K562 (cell line): ENCODE measurements around the gene MERTK. TPM values are rescaled to one million over a fixed set of nuclear protein-coding genes. Genes with fewer than 3 reads are reported as not detected.
A peak's percentile ranks its signal among the peaks of the same experiment; 100 is the strongest.

Source experiments
- ATF3 ChIP-seq, 2 experiments: fragments of 450-650 bp in 1 of 2; sonication (generic) in 1 of 2; formaldehyde crosslinking in 1 of 2; IDR thresholded peaks in 1 of 2; conservative IDR thresholded peaks in 1 of 2; 2 replicates each; pipeline versions ENCODE4 v1.6.1 to v1.8.1; 2016 to 2023; ENCODE audit warnings: mild to moderate bottlenecking in 2 of 2, moderate library complexity in 2 of 2, inconsistent platforms in 1 of 2, missing genetic modification reagents in 1 of 2
- BCL6 ChIP-seq: fragments of 250-450 bp; sonication (Bioruptor Pico); IDR thresholded peaks from 2 replicates; pipeline ENCODE4 v1.4.0; 2020
- DNMT1 ChIP-seq: fragments of 450-650 bp; IDR thresholded peaks from 2 replicates; pipeline ENCODE4 v1.6.1; 2016; ENCODE audit warnings: antibody characterized with exemption, mild to moderate bottlenecking
- DPF2 ChIP-seq: fragments of 450-650 bp; IDR thresholded peaks from 2 replicates; pipeline ENCODE4 v1.6.1; 2016
- ELF4 ChIP-seq: fragments of 450-650 bp; formaldehyde crosslinking; IDR thresholded peaks from 2 replicates; pipeline ENCODE4 v1.4.0; 2022; ENCODE audit warnings: missing genetic modification characterization
- FOXA1 ChIP-seq: fragments of 450-650 bp; IDR thresholded peaks from 2 replicates; pipeline ENCODE4 v1.6.1; 2016; ENCODE audit warnings: mild to moderate bottlenecking, borderline replicate concordance
- GTF2A2 ChIP-seq: IDR thresholded peaks from 2 replicates; pipeline ENCODE4 v1.6.1; 2016; ENCODE audit warnings: mild to moderate bottlenecking, missing genetic modification characterization, missing compliant biosample characterization
- HOXB6 ChIP-seq: fragments of 250-450 bp; sonication (Bioruptor Pico); IDR thresholded peaks from 2 replicates; pipeline ENCODE4 v1.5.1; 2022; ENCODE audit warnings: mild to moderate bottlenecking, borderline replicate concordance
- ILK ChIP-seq: fragments of 450-650 bp; IDR thresholded peaks from 2 replicates; pipeline ENCODE4 v1.6.1; 2016; ENCODE audit warnings: missing genetic modification characterization, low read depth, mild to moderate bottlenecking, missing compliant biosample characterization, moderate library complexity, borderline replicate concordance
- MEIS2 ChIP-seq: fragments of 450-650 bp; IDR thresholded peaks from 2 replicates; pipeline ENCODE4 v1.6.1; 2014; ENCODE audit warnings: mild to moderate bottlenecking; ENCODE audit not compliant: partially characterized antibody
- MTF1 ChIP-seq: fragments of 250-450 bp; sonication (Bioruptor Pico); IDR thresholded peaks from 2 replicates; pipeline ENCODE4 v1.9.0; 2021; ENCODE audit warnings: moderate library complexity, mild to moderate bottlenecking, inconsistent platforms, borderline replicate concordance
- NFE2 ChIP-seq: IDR thresholded peaks from 2 replicates; pipeline ENCODE4 v1.6.1; 2014; ENCODE audit warnings: antibody characterized with exemption, low read depth
- NFXL1 ChIP-seq: fragments of 450-650 bp; formaldehyde crosslinking; IDR thresholded peaks from 2 replicates; pipeline ENCODE4 v1.4.0; 2021; ENCODE audit warnings: mild to moderate bottlenecking
- RBM39 ChIP-seq: fragments of 200-400 bp; formaldehyde crosslinking; optimal IDR thresholded peaks from 2 replicates; pipeline ENCODE3; 2018; ENCODE audit warnings: low read depth, low read length
- SMARCE1 ChIP-seq: fragments of 450-650 bp; IDR thresholded peaks from 2 replicates; pipeline ENCODE4 v1.7.1; 2016; ENCODE audit warnings: mild to moderate bottlenecking
- TCF7 ChIP-seq: sonication (generic); IDR thresholded peaks from 2 replicates; pipeline ENCODE4 v1.6.1; 2016; ENCODE audit warnings: antibody characterized with exemption, borderline replicate concordance
- ZNF318 ChIP-seq, 2 experiments: fragments of 450-650 bp; IDR thresholded peaks; 2 replicates each; pipeline ENCODE4 v1.6.1; 2016; ENCODE audit warnings: mild to moderate bottlenecking in 2 of 2, borderline replicate concordance in 1 of 2, low read depth in 1 of 2, moderate library complexity in 1 of 2
- ZNF324 ChIP-seq: fragments of 250-450 bp; sonication (Bioruptor Pico); IDR thresholded peaks from 2 replicates; pipeline ENCODE4 v1.4.0; 2020; ENCODE audit warnings: mild to moderate bottlenecking
- ZNF740 ChIP-seq, 3 experiments: fragments of 200-800 bp in 1 of 3; sonication (Bioruptor generic) in 1 of 3; sonication (generic) in 1 of 3; formaldehyde crosslinking in 1 of 3; IDR thresholded peaks; 2 replicates each; pipeline versions ENCODE4 v1.6.1 to v1.8.0; 2016 to 2022; ENCODE audit warnings: mild to moderate bottlenecking in 2 of 3, missing compliant biosample characterization in 2 of 3, missing genetic modification characterization in 2 of 3, missing genetic modification reagents in 1 of 3
- ZSCAN29 ChIP-seq: fragments of 450-650 bp; IDR thresholded peaks from 2 replicates; pipeline ENCODE4 v1.6.1; 2017
- polyA plus RNA-seq, 8 experiments: library from polyadenylated mRNA; depleted of rRNA in 4 of 8; stranded (reverse) in 5 of 8; unstranded in 3 of 8; fragments of >200 nt; fragmentation: Nextera tagmentation in 2 of 8; fragmentation: Illumina TruSeq in 1 of 8; extraction: Ambion mirVana in 2 of 8; extraction: Trizol in 1 of 8; gene quantifications; 2 replicates each; pipeline versions ENCODE4 v1.2.1 to v1.2.3, GENCODE V29; 2011 to 2014; ENCODE audit warnings: inconsistent platforms in 1 of 8, missing spikeins in 1 of 8
- total RNA-seq, 7 experiments: library from RNA; depleted of rRNA in 6 of 7; stranded (reverse); fragments of >200 nt in 6 of 7; fragmentation: Illumina TruSeq in 2 of 7; extraction: Trizol in 2 of 7; gene quantifications; 2 replicates each; pipeline versions ENCODE4 v1.2.1 to v1.2.3, GENCODE V29; 2011 to 2021; ENCODE audit warnings: low replicate concordance in 1 of 7

MERTK gene
- total and polyA plus RNA-seq, 9 of the 15 experiments (the other 6 are each of a cell fraction or from before 2014, with no cell fraction given): 0.23 to 1.6 (median 0.74) TPM

- peak; percentile 73 for TF ChIP-seq SMARCE1
- TF ChIP-seq MEIS2: peak; percentile 80
- TF ChIP-seq ATF3 (IDR thresholded peaks at IDR 0.05): peak; percentile 71
- TF ChIP-seq ATF3 (CRISPR knock-in tag; conservative IDR thresholded peaks at IDR 0.05): no peak
- TF ChIP-seq NFE2: peak; percentile 93
- TF ChIP-seq ELF4 (CRISPR knock-in tag): no peak
- no peak for TF ChIP-seq ZSCAN29
- TF ChIP-seq TCF7: no peak
- no peak for TF ChIP-seq ZNF740 (CRISPR knock-in tag; IDR thresholded peaks at IDR 0.05)
- no peak for TF ChIP-seq ZNF740 (tag; IDR thresholded peaks at IDR 0.05)
- TF ChIP-seq RBM39: no peak
- TF ChIP-seq ZNF324 (CRISPR knock-in tag): no peak
- no peak for TF ChIP-seq HOXB6
- TF ChIP-seq NFXL1 (CRISPR knock-in tag): no peak
- no peak for TF ChIP-seq ILK (tag)
- no peak for TF ChIP-seq DNMT1
- no peak for TF ChIP-seq BCL6 (CRISPR knock-in tag)
- peak; percentile 92 for TF ChIP-seq DPF2
- TF ChIP-seq MTF1 (CRISPR knock-in tag): no peak
- TF ChIP-seq GTF2A2 (tag): no peak
- no peak for TF ChIP-seq ZNF318 (IDR thresholded peaks at IDR 0.05; ENCODE audit: borderline replicate concordance in 1 of 2, low read depth in 1 of 2)
- peak; percentile 46; the same call in 1 of the 2 replicates for TF ChIP-seq FOXA1
Measured at GRCh38 chr2:111918383-111918806, 20.0 kb downstream of the MERTK start (continued).
